ENCODE results near the gene DPM1.
A peak's percentile ranks its signal among the peaks of the same experiment; 100 is the strongest.

GRCh38 chr20:50929299-50930138, 28.8 kb downstream of the DPM1 start:
- TF ChIP-seq CTCF (IDR thresholded peaks at IDR 0.05): peak; percentile 82 to 98 (median 88)
- TF ChIP-seq POLR2A (IDR thresholded peaks at IDR 0.05): no peak
- peak in 2 of 3 donors; percentile 59 to 70 for TF ChIP-seq POLR2AphosphoS5 (IDR thresholded peaks at IDR 0.05)
- TF ChIP-seq EP300 (IDR thresholded peaks at IDR 0.05; ENCODE audit: low read depth): no peak
